Suprapubic skin (tissue), 3 donors: Measurements from ENCODE around the gene DUOXA1.

ENCODE experiments used
- CTCF ChIP-seq, 2 donors: fragments of 200-600 bp in 1 of 2; fragments of 450-650 bp in 1 of 2; sonication (generic) in 1 of 2; IDR thresholded peaks; one replicate each; pipeline ENCODE4 v1.5.1; 2016 to 2019; ENCODE audit warnings: antibody characterized with exemption in 2 of 2, mild to moderate bottlenecking in 1 of 2, moderate library complexity in 1 of 2
- EP300 ChIP-seq: sonication (generic); formaldehyde crosslinking; IDR thresholded peaks from one replicate; pipeline ENCODE4 v1.6.1; 2017; ENCODE audit warnings: antibody characterized with exemption
- POLR2A ChIP-seq, 2 donors: fragments of 450-650 bp; IDR thresholded peaks; one replicate each; pipeline ENCODE4 v1.6.1; 2017; ENCODE audit warnings: antibody characterized with exemption in 2 of 2, mild to moderate bottlenecking in 2 of 2, moderate library complexity in 2 of 2

DNA sequence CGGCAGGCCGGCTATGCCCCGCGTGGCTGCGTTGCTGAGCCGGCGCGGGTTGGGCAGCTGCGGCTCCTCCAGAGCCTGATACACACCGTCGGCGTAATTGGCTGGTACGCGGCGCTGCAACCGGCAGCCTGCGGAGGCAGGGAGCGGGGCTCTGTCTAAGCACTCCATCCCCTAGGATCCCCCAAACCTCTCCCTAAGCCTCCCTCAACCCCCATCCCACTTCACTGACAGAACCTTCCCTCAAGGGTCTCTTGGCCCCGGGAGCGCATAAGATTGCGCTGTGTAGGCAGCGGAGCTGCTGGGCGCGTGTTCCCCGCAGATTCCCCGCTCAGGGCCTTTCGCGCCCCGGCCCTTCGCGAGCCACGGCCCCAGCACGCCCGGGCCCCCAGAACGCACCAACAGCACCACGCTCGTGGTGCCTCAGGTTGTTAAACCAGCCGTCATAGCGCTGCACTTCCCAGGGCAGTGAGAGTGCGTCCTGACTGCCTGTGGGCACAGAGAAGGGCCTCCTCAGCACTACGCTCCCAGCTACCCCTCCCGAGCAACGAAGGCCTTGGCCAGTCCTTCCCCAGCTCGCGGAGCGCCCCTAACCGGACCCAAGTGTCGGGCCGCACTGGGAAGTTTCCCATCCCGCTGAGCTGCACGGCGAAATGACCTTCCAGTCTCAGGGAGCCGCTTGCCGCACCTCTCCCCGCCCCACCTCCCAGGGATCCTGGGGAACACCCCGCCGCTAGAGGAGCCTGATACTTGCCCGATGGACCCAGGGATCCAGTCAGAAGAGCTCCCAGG, 16.9 kb downstream of the DUOXA1 start:
- TF ChIP-seq CTCF (IDR thresholded peaks at IDR 0.05) (no peak), POLR2A (IDR thresholded peaks at IDR 0.05) (no peak), EP300 (no peak)
